HFF-Myc (cell line): ENCODE results near the gene OR2V2.
A peak's percentile ranks its signal among the peaks of the same experiment; 100 is the strongest.

Experiments
- DNase-seq: peaks from one replicate; pipeline ENCODE4 v3.0.0-alpha.2; 2011; ENCODE audit warnings: low read depth; ENCODE audit errors: extremely low read depth
- H3K4me3 ChIP-seq: replicated peaks from 2 replicates; pipeline ENCODE4 v1.5.1; 2011; ENCODE audit warnings: low read depth, mild to moderate bottlenecking, control low read depth, low read length
- TF ChIP-seq, protein P1 (sequence below): IDR thresholded peaks from 2 replicates; pipeline ENCODE4 v1.5.1; 2012; ENCODE audit warnings: mild to moderate bottlenecking, low read depth, low read length, control low read depth; ENCODE audit errors: missing control alignments

OR2V2 gene

DNA sequence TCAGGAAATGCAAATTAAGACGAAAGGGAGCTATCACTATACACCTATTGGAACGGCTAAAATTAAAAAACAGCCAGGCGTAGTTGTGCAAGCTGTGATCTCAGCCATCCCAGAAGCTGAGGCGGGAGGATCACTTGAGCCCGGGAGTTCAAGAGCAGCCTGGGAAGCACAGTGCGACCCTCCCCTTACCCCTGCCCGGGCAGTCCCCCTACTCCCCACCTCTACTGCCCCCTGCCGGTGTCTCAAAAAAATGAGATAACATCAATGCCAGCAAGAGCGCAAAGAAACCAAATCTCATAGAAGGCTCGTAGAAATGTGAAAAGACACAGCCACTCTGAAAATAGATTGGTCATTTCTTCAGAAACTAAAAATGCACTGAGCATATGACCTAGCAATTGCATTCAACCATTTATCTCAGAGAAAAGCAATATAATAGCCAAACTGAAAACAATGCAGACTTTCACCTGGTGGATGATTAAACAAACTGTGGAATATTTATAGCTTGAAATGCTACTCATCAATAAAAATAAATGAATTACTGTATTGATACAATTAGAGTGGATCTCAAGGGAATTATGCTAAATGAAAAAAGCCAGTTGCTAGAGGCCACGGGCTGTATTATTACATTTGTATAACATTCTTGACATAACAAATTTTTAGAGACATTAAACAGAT, 20.6 kb downstream of the OR2V2 start:
- TF ChIP-seq, protein P1, sequence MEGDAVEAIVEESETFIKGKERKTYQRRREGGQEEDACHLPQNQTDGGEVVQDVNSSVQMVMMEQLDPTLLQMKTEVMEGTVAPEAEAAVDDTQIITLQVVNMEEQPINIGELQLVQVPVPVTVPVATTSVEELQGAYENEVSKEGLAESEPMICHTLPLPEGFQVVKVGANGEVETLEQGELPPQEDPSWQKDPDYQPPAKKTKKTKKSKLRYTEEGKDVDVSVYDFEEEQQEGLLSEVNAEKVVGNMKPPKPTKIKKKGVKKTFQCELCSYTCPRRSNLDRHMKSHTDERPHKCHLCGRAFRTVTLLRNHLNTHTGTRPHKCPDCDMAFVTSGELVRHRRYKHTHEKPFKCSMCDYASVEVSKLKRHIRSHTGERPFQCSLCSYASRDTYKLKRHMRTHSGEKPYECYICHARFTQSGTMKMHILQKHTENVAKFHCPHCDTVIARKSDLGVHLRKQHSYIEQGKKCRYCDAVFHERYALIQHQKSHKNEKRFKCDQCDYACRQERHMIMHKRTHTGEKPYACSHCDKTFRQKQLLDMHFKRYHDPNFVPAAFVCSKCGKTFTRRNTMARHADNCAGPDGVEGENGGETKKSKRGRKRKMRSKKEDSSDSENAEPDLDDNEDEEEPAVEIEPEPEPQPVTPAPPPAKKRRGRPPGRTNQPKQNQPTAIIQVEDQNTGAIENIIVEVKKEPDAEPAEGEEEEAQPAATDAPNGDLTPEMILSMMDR: peak; percentile 59
- H3K4me3 ChIP-seq: no peak overlapping the region
- DNase-seq: no peak

DNA sequence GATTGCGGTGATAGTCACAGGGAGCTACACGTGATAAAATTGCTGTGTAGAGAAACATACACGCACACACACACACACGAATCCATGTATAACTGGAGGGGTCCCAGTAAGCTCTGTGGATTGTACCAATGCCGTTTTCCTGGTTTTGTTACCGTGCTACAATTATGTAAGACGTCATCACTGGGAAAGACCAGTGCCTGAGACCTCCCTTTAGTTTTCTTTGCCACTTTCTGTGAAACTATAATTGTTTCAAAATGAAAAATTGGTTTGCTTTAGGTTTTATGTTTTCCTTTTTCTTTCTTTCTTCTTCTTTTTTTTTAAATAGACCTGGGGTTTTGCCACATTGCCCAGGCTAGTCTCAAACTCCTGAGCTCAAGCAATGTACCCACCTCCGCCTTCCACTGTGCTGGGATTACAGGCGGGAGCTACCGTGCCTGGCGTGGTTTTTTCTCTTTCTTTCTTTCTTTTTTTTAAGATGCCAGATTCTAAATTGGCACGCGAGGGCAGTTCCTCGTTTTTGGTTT, 21.3 kb downstream of the OR2V2 start:
- TF ChIP-seq, protein P1: no peak
- no peak for DNase-seq
- 0 out of 2 replicates have a peak overlapping the region, but pooled peaks have one; percentile 8 for H3K4me3 ChIP-seq

DNA sequence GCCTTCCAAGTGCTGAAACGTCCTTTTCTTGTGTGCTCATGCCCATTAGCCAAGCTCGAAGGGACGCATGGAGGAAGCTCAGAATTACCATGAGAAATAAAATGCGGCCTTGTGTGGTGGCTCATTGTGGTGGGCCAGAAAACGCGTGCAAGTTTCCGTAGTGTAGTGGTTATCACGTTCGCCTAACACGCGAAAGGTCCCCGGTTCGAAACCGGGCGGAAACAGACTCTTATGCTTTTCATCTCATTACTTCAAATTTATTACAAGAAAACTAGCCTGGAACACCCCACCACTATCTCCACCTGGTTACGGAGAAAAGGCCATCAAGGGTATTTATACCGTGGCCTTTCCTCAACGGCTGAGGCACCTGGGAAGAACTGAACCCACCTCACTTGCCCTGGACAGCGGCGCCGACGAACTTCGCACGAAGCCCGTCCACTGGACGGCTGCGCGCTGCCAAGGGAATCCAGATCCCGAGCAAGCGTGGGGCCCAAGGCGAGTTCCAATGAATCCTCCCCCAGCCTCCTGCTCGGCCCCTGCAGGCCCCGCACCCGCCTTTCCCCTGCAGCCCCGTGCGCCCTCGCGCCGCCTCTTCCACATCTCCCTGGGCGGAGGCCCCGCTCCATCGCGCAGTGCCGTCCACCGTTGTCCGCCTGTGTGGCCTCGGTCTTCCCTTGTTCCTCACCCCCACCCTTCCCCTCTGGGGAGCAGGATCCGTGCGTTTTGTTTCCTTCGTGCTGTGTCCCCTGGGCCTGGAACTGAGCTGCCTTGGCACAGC, 22.3 kb downstream of the OR2V2 start:
- DNase-seq: peak; percentile 73
- H3K4me3 ChIP-seq: peak overlapping the region; percentile 33

DNA sequence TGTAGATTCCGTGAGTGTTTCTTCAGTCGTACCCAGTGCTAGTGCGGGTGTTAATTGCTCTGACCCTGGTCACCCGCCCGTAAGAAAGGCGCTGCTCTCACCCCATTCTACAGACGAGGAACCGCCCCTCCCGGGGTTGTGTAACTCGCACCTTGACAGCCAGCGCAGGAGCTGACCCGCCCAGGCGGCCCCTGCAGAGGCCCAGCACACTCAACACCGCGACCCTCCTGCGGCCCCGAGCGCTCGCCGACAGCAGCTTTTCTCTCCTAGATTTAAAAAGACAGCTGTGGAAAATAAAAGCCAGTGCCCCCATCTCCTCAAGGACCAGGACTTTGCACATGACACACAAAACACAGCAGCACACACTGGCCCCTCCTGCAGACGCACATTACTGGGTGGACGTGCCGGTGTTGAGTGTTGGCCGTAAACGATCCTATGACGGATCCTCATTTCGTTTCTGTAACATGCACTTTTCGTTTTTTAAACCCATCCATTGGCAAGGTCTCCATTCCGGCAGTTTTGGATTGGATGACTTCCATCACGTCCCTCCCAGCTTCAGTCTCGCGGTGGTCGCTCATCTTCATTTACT, 22.9 kb downstream of the OR2V2 start:
- no peak for DNase-seq
- peak overlapping the region; percentile 33 for H3K4me3 ChIP-seq
- TF ChIP-seq, protein P1: no peak

DNA sequence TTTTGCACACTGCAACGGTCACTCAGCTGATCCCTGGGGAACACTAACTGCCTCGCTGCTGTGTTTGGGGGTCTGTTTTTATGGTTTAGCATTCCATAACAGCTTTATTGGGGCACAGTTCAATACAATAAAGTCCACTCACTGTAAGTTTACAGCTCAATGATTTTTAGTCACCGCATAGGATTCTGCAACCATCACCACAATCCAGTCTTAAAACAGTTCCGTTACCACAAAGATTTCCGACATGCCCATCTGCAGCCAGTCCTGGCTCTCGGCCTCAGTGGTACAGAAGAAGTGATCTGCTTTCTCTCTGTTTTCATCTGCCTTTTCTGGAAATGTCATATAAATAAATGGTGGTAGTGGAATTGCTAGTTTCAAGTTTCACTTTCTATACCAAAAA, 23.6 kb downstream of the OR2V2 start:
- no peak for DNase-seq
- TF ChIP-seq, protein P1: no peak
- no peak overlapping the region for H3K4me3 ChIP-seq

DNA sequence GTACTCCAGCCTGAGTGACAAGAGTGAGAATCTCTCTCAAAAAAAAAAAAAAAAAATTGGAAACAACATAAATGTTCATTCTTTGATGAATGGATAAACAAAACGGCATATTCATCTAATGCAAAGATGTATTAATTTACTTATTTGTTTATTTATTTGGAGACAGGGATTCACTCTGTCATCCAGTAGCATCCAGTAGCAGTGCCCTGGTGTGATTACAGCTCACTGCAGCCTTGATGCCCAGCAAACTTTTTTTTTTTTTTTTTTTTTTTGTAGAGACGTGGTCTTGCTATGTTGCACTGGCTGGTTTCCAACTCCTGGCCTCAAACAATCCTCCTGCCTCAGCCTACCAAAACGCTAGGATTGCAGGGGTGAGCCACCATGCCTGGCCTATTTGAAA, 24.4 kb downstream of the OR2V2 start:
- TF ChIP-seq, protein P1: no peak
- no peak overlapping the region for H3K4me3 ChIP-seq
- no peak for DNase-seq

DNA sequence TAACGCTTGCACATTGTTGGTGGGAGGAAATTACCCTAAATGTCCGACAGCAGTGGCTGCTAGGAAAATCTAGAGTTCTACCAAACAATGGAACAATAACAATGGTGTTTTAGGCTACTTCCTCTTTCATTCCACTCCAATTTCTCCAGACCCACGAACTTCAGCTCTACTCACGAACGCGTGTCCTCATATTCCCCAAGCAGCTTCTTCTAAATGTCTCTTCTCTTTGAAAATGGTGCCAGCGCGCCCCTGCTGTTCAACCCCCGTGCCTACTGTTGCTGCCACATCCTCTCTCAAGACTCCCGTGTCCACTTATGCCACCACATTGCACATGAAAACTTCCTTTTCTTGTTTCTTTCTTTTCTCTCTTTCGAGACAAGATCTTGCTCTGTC, 25.6 kb downstream of the OR2V2 start:
- TF ChIP-seq, protein P1: peak; percentile 32
- H3K4me3 ChIP-seq: peak overlapping the region; percentile 28
- DNase-seq: no peak
